NK-92 (cell line): ENCODE data around the gene BTBD19.
"Not testable (repeated sequence)": the region's sequence is repeated elsewhere in the genome, so short reads cannot be mapped to it uniquely, and the experiment has no call there.

ENCODE experiments used
- DNase-seq: peaks from one replicate; lab custom pipeline; 2025; ENCODE audit not compliant: unreplicated experiment; lab: John Stamatoyannopoulos, UW

BTBD19 gene

GRCh38 chr1:44807364-44808062 is 810 bp upstream of the BTBD19 start:
- DNase-seq = no peak

- no peak for DNase-seq
These were observed 905 bp downstream of the BTBD19 start for GRCh38 chr1:44808938-44809917.

GRCh38 chr1:44810101-44810761 is 1.9 kb downstream of the BTBD19 start:
- no peak for DNase-seq

- not testable (repeated sequence) for DNase-seq
These were observed 2.4 kb downstream of the BTBD19 start for GRCh38 chr1:44810762-44811105.

GRCh38 chr1:44811234-44811633 is 2.9 kb downstream of the BTBD19 start:
- no peak for DNase-seq

GRCh38 chr1:44812822-44813543 is 4.7 kb downstream of the BTBD19 start:
- no peak for DNase-seq

GRCh38 chr1:44815926-44816325 is 7.6 kb downstream of the BTBD19 start:
- DNase-seq = not testable (repeated sequence)

GRCh38 chr1:44817307-44817706 is 9.0 kb downstream of the BTBD19 start:
- no peak for DNase-seq

- no peak for DNase-seq
These were observed 9.6 kb downstream of the BTBD19 start for GRCh38 chr1:44817771-44818495.

- no peak for DNase-seq
These were observed 10.9 kb downstream of the BTBD19 start for GRCh38 chr1:44819196-44819607.

- no peak for DNase-seq
These were observed 11.4 kb downstream of the BTBD19 start for GRCh38 chr1:44819608-44820327.

- DNase-seq = no peak
These were observed 12.3 kb downstream of the BTBD19 start for GRCh38 chr1:44820328-44821239.

GRCh38 chr1:44821240-44821715 is 13.0 kb downstream of the BTBD19 start:
- no peak for DNase-seq

- DNase-seq = no peak
These were observed 13.9 kb downstream of the BTBD19 start for GRCh38 chr1:44822131-44822701.

- DNase-seq = no peak
These were observed 14.7 kb downstream of the BTBD19 start for GRCh38 chr1:44822981-44823451.

GRCh38 chr1:44824392-44824791 is 16.1 kb downstream of the BTBD19 start:
- not testable (repeated sequence) for DNase-seq

GRCh38 chr1:44826375-44827196 is 18.3 kb downstream of the BTBD19 start:
- DNase-seq = no peak
